Loucy (cell line): ENCODE data around the gene SERPINA5.

Experiments used
- H2AFZ ChIP-seq: fragments of 200-600 bp; sonication (generic); 2 replicates; pipeline ENCODE4 v1.6.0; 2016; ENCODE audit warnings: antibody characterized with exemption, mild to moderate bottlenecking, low read length, moderate library complexity
- H3F3A ChIP-seq: fragments of 200-600 bp; 2 replicates; pipeline ENCODE4 v1.6.0; 2016; ENCODE audit warnings: antibody characterized with exemption, low read depth, mild to moderate bottlenecking
- H3K27me3 ChIP-seq: fragments of 200-600 bp; sonication (generic); 2 replicates; pipeline ENCODE4 v1.6.1; 2014; ENCODE audit warnings: low read length, mild to moderate bottlenecking; ENCODE audit not compliant: insufficient read depth, poor library complexity, severe bottlenecking
- H3K36me3 ChIP-seq: fragments of 200-600 bp; sonication (generic); 2 replicates; pipeline ENCODE4 v1.6.1; 2016; ENCODE audit warnings: low read length; ENCODE audit not compliant: insufficient read depth
- H3K4me1 ChIP-seq: fragments of 200-600 bp; sonication (generic); 2 replicates; pipeline ENCODE4 v1.5.1; 2014; ENCODE audit warnings: low read length, mild to moderate bottlenecking; ENCODE audit not compliant: insufficient read depth, poor library complexity, severe bottlenecking
- H3K4me2 ChIP-seq: fragments of 200-600 bp; sonication (generic); 2 replicates; pipeline ENCODE4 v1.6.0; 2014; ENCODE audit warnings: antibody characterized with exemption, low read length, low read depth, mild to moderate bottlenecking; ENCODE audit not compliant: poor library complexity, severe bottlenecking
- H3K4me3 ChIP-seq: fragments of 200-600 bp; sonication (generic); 2 replicates; pipeline ENCODE4 v1.5.1; 2014; ENCODE audit warnings: low read length, mild to moderate bottlenecking, mixed read lengths; ENCODE audit not compliant: poor library complexity, severe bottlenecking
- H3K79me2 ChIP-seq: fragments of 200-600 bp; sonication (generic); 2 replicates; pipeline ENCODE4 v1.6.1; 2014; ENCODE audit warnings: low read length; ENCODE audit not compliant: insufficient read depth
- H3K9ac ChIP-seq: fragments of 200-600 bp; sonication (generic); 2 replicates; pipeline ENCODE4 v1.6.0; 2014; ENCODE audit warnings: mild to moderate bottlenecking, low read depth, low read length, moderate library complexity; ENCODE audit not compliant: poor library complexity, severe bottlenecking
- H3K9me2 ChIP-seq: fragments of 200-600 bp; sonication (generic); replicated peaks from 2 replicates; pipeline ENCODE4 v1.6.1; 2016; ENCODE audit warnings: low read depth, low read length, mixed read lengths
- H3K9me3 ChIP-seq: fragments of 200-600 bp; sonication (generic); 2 replicates; pipeline ENCODE4 v1.6.1; 2014; ENCODE audit warnings: mild to moderate bottlenecking, antibody characterized with exemption, low read length, low read depth; ENCODE audit not compliant: insufficient read depth
- H4K20me1 ChIP-seq: fragments of 200-600 bp; sonication (generic); 2 replicates; pipeline ENCODE4 v1.6.0; 2014; ENCODE audit warnings: antibody characterized with exemption, low read length, mild to moderate bottlenecking; ENCODE audit not compliant: insufficient read depth, poor library complexity, severe bottlenecking
- CTCF ChIP-seq: fragments of 200-600 bp; sonication (generic); conservative IDR thresholded peaks from 2 replicates; pipeline ENCODE4 v1.5.1; 2014; ENCODE audit warnings: mild to moderate bottlenecking, antibody characterized with exemption, low read length
- EZH2phosphoT487 ChIP-seq: fragments of 200-600 bp; IDR thresholded peaks from 2 replicates; pipeline ENCODE4 v1.6.1; 2018; ENCODE audit warnings: antibody characterized with exemption, mild to moderate bottlenecking, moderate library complexity, borderline replicate concordance

The SERPINA5 gene

GRCh38 chr14:94542811-94543440 is 38.3 kb upstream of the SERPINA5 start:
- H3K79me2 ChIP-seq = no peaks in the 10 kb centered on the region
- no peaks in the 10 kb centered on the region for H3K27me3 ChIP-seq
- no peak overlapping the region for H3K4me2 ChIP-seq
- H3K4me3 ChIP-seq = no peak overlapping the region
- no peaks in the 10 kb centered on the region for H3F3A ChIP-seq
- no peaks in the 10 kb centered on the region for H3K9me2 ChIP-seq
- TF ChIP-seq CTCF (no peak), EZH2phosphoT487 (no peak)
- no peak overlapping the region for H3K9ac ChIP-seq
- H3K4me1 ChIP-seq = no peaks in the 10 kb centered on the region
- no peaks in the 10 kb centered on the region for H3K36me3 ChIP-seq
- H3K9me3 ChIP-seq = no peaks in the 10 kb centered on the region; the same call in 1 of the 2 replicates
- no peaks in the 10 kb centered on the region for H4K20me1 ChIP-seq
- H2AFZ ChIP-seq = no peak overlapping the region

GRCh38 chr14:94543449-94544124 is 37.6 kb upstream of the SERPINA5 start:
- Histone ChIP-seq H3K9me3 (no peaks in the 10 kb centered on the region; the same call in 1 of the 2 replicates), H3K4me1 (no peaks in the 10 kb centered on the region)

GRCh38 chr14:94544726-94545125 is 36.5 kb upstream of the SERPINA5 start:
- Histone ChIP-seq H4K20me1 (no peaks in the 10 kb centered on the region), H3K4me2 (no peak overlapping the region), H3F3A (no peaks in the 10 kb centered on the region), H3K4me1 (no peaks in the 10 kb centered on the region), H3K4me3 (no peak overlapping the region), H3K9me2 (no peaks in the 10 kb centered on the region), H3K27me3 (no peaks in the 10 kb centered on the region), H3K36me3 (no peaks in the 10 kb centered on the region), H3K9ac (no peak overlapping the region), H3K9me3 (no peaks in the 10 kb centered on the region; the same call in 1 of the 2 replicates), H2AFZ (no peak overlapping the region), H3K79me2 (no peaks in the 10 kb centered on the region)
- TF ChIP-seq CTCF (no peak), EZH2phosphoT487 (no peak)

More at GRCh38 chr14:94543449-94544124, 37.6 kb upstream of the SERPINA5 start:
- Histone ChIP-seq H3K36me3 (no peaks in the 10 kb centered on the region), H3K79me2 (no peaks in the 10 kb centered on the region), H3K9ac (no peak overlapping the region), H2AFZ (no peak overlapping the region), H3K4me3 (no peak overlapping the region), H3K4me2 (no peak overlapping the region), H3K27me3 (no peaks in the 10 kb centered on the region), H4K20me1 (no peaks in the 10 kb centered on the region), H3F3A (no peaks in the 10 kb centered on the region), H3K9me2 (no peaks in the 10 kb centered on the region)
- TF ChIP-seq EZH2phosphoT487 (no peak), CTCF (no peak)
